Measurements from ENCODE around the gene DNAI1.
"Not testable (repeated sequence)": the region's sequence is repeated elsewhere in the genome, so short reads cannot be mapped to it uniquely, and the experiment has no call there.

The DNAI1 gene

GRCh38 chr9:34512131-34513078 lies 53.8 kb downstream of the DNAI1 start:
- no peak for DNase-seq (ENCODE audit: low read depth in 2 of 2)

- DNase-seq (ENCODE audit: low read depth in 2 of 2): no peak
Observed at GRCh38 chr9:34513567-34514214, 55.1 kb downstream of the DNAI1 start.

GRCh38 chr9:34514401-34514800 lies 55.8 kb downstream of the DNAI1 start:
- no peak for DNase-seq (ENCODE audit: low read depth in 2 of 2)

GRCh38 chr9:34514816-34515215 lies 56.2 kb downstream of the DNAI1 start:
- DNase-seq (ENCODE audit: low read depth in 2 of 2): no peak

GRCh38 chr9:34515959-34516358 lies 57.4 kb downstream of the DNAI1 start:
- DNase-seq (ENCODE audit: low read depth in 2 of 2): no peak

- no peak for DNase-seq (ENCODE audit: low read depth in 2 of 2)
Observed at GRCh38 chr9:34517185-34517584, 58.6 kb downstream of the DNAI1 start.

GRCh38 chr9:34518110-34518616 lies 59.6 kb downstream of the DNAI1 start:
- no peak for DNase-seq (ENCODE audit: low read depth in 2 of 2)

- DNase-seq (ENCODE audit: low read depth in 2 of 2): no peak
Observed at GRCh38 chr9:34518896-34519295, 60.3 kb downstream of the DNAI1 start.

- no peak for DNase-seq (ENCODE audit: low read depth in 2 of 2)
Observed at GRCh38 chr9:34519321-34520020, 60.9 kb downstream of the DNAI1 start.

- no peak for DNase-seq (ENCODE audit: low read depth in 2 of 2)
Observed at GRCh38 chr9:34520096-34520495, 61.5 kb downstream of the DNAI1 start.

GRCh38 chr9:34520505-34521385 lies 62.1 kb downstream of the DNAI1 start:
- no peak for DNase-seq (ENCODE audit: low read depth in 2 of 2)

GRCh38 chr9:34521406-34522045 lies 62.9 kb downstream of the DNAI1 start:
- no peak for DNase-seq (ENCODE audit: low read depth in 2 of 2)

GRCh38 chr9:34522091-34522887 lies 63.7 kb downstream of the DNAI1 start:
- no peak for DNase-seq (ENCODE audit: low read depth in 2 of 2)

- DNase-seq (ENCODE audit: low read depth in 2 of 2): peak; percentile 58 to 83
Observed at GRCh38 chr9:34522971-34523797, 64.6 kb downstream of the DNAI1 start, which contains the start of gene ENHO. Gene ENHO (minus strand): TSS chr9:34522990. CDS start chr9:34521695, 1,295 bp downstream.

- no peak for DNase-seq (ENCODE audit: low read depth in 2 of 2)
Observed at GRCh38 chr9:34524349-34524748, 65.7 kb downstream of the DNAI1 start.

- DNase-seq (ENCODE audit: low read depth in 2 of 2): no peak
Observed at GRCh38 chr9:34526026-34526425, 67.4 kb downstream of the DNAI1 start.

- DNase-seq (ENCODE audit: low read depth in 2 of 2): not testable (repeated sequence)
Observed at GRCh38 chr9:34532041-34532440, 73.4 kb downstream of the DNAI1 start.

GRCh38 chr9:34536685-34537084 lies 78.1 kb downstream of the DNAI1 start:
- no peak for DNase-seq (ENCODE audit: low read depth in 2 of 2)

GRCh38 chr9:34540827-34541226 lies 82.2 kb downstream of the DNAI1 start:
- no peak for DNase-seq (ENCODE audit: low read depth in 2 of 2)
